GM12878 (cell line): Measurements from ENCODE around the gene TPST1. TPM values are rescaled to one million over a fixed set of nuclear protein-coding genes. Genes with fewer than 3 reads are reported as not detected.

Experiments used
- ASH2L ChIP-seq: fragments of 300-600, 200-600 bp; sonication (generic); IDR thresholded peaks from 2 replicates; pipeline ENCODE4 v1.6.1; 2017; ENCODE audit warnings: low read depth, mild to moderate bottlenecking, borderline replicate concordance
- BHLHE40 ChIP-seq, 2 experiments: fragments of 450-650 bp in 1 of 2; IDR thresholded peaks; 2 replicates each; pipeline ENCODE4 v1.6.1; 2011 to 2017; ENCODE audit warnings: low read depth in 2 of 2, borderline replicate concordance in 1 of 2, improper control_type of control experiment in 1 of 2, low read length in 1 of 2, mild to moderate bottlenecking in 1 of 2
- CBFB ChIP-seq: IDR thresholded peaks from 2 replicates; pipeline ENCODE4 v1.6.1; 2016; ENCODE audit warnings: antibody characterized with exemption, low read depth
- CHD4 ChIP-seq: fragments of 200-600 bp; sonication (generic); IDR thresholded peaks from 2 replicates; pipeline ENCODE4 v1.6.1; 2016; ENCODE audit warnings: mild to moderate bottlenecking
- CREM ChIP-seq: IDR thresholded peaks from 2 replicates; pipeline ENCODE4 v1.6.1; 2014; ENCODE audit warnings: antibody characterized with exemption, low read depth
- DPF2 ChIP-seq: fragments of 450-650 bp; IDR thresholded peaks from 2 replicates; pipeline ENCODE4 v1.6.1; 2017; ENCODE audit warnings: mild to moderate bottlenecking
- EGR1 ChIP-seq, 2 experiments: IDR thresholded peaks; 1 replicate in 1 of 2; 2 replicates in 1 of 2; pipeline ENCODE4 v1.6.1; 2011 to 2012; ENCODE audit warnings: low read depth in 2 of 2, low read length in 2 of 2, borderline replicate concordance in 1 of 2, mild to moderate bottlenecking in 1 of 2, moderate library complexity in 1 of 2
- GATAD2B ChIP-seq: fragments of 450-650 bp; conservative IDR thresholded peaks from 2 replicates; pipeline ENCODE4 v1.6.1; 2017; ENCODE audit warnings: low read depth, mild to moderate bottlenecking, moderate library complexity
- MXI1 ChIP-seq: fragments of 150-350 bp; IDR thresholded peaks from 2 replicates; pipeline ENCODE4 v1.6.1; 2011; ENCODE audit warnings: low read depth, mild to moderate bottlenecking, inconsistent platforms, low read length, improper control_type of control experiment
- NFYA ChIP-seq: IDR thresholded peaks from 2 replicates; pipeline ENCODE4 v1.6.1; 2011; ENCODE audit warnings: low read depth, mild to moderate bottlenecking, low read length, improper control_type of control experiment, borderline replicate concordance
- NFYB ChIP-seq: IDR thresholded peaks from 2 replicates; pipeline ENCODE4 v1.6.1; 2011; ENCODE audit warnings: low read depth, mild to moderate bottlenecking, low read length, improper control_type of control experiment, moderate library complexity; ENCODE audit not compliant: insufficient read depth
- NKRF ChIP-seq: fragments of 450-650 bp; conservative IDR thresholded peaks from 2 replicates; pipeline ENCODE4 v1.6.1; 2017; ENCODE audit warnings: mild to moderate bottlenecking, moderate library complexity
- PBX3 ChIP-seq: IDR thresholded peaks from 2 replicates; pipeline ENCODE4 v1.6.1; 2011; ENCODE audit warnings: mild to moderate bottlenecking, low read depth, low read length, moderate library complexity; ENCODE audit not compliant: insufficient replicate concordance
- POLR2A ChIP-seq: IDR thresholded peaks from 2 replicates; pipeline ENCODE4 v1.6.1; 2011; ENCODE audit warnings: low read depth, mild to moderate bottlenecking, low read length
- POU2F2 ChIP-seq: IDR thresholded peaks from 3 replicates; pipeline ENCODE4 v1.6.1; 2011; ENCODE audit warnings: low read depth, mild to moderate bottlenecking, low read length, borderline replicate concordance
- RAD21 ChIP-seq: IDR thresholded peaks from 2 replicates; pipeline ENCODE4 v1.6.1; 2011; ENCODE audit warnings: mild to moderate bottlenecking, low read depth, low read length, moderate library complexity; ENCODE audit not compliant: insufficient read depth
- RELB ChIP-seq: fragments of 450-650 bp; IDR thresholded peaks from 2 replicates; pipeline ENCODE4 v1.6.1; 2017; ENCODE audit warnings: low read depth, mild to moderate bottlenecking, moderate library complexity
- SMARCA5 ChIP-seq: fragments of 450-650 bp; IDR thresholded peaks from 2 replicates; pipeline ENCODE4 v1.6.1; 2017; ENCODE audit warnings: mild to moderate bottlenecking
- SRF ChIP-seq, 2 experiments: IDR thresholded peaks; 2 replicates each; pipeline ENCODE4 v1.6.1; 2011; ENCODE audit warnings: low read depth in 2 of 2, low read length in 2 of 2, mild to moderate bottlenecking in 1 of 2, moderate library complexity in 1 of 2
- TAF1 ChIP-seq: IDR thresholded peaks from 2 replicates; pipeline ENCODE4 v1.6.1; 2011; ENCODE audit warnings: mild to moderate bottlenecking, low read depth, low read length, borderline replicate concordance
- ZBTB33 ChIP-seq: fragments of 450-650 bp; IDR thresholded peaks from 2 replicates; pipeline ENCODE4 v1.6.1; 2017; ENCODE audit warnings: mild to moderate bottlenecking
- ZNF24 ChIP-seq: fragments of 450-650 bp; IDR thresholded peaks from 2 replicates; pipeline ENCODE4 v1.6.1; 2017; ENCODE audit warnings: antibody characterized with exemption, mild to moderate bottlenecking
- polyA plus RNA-seq, 11 experiments: library from polyadenylated mRNA; depleted of rRNA in 4 of 11; unstranded in 6 of 11; stranded (reverse) in 5 of 11; fragments of >200 nt; fragmentation: Nextera tagmentation in 4 of 11; fragmentation: Illumina TruSeq in 1 of 11; extraction: Ambion mirVana in 4 of 11; extraction: Trizol in 1 of 11; gene quantifications; 1 replicate in 1 of 11; 2 replicates in 10 of 11; pipeline versions ENCODE4 v1.2.1 to v1.2.3, GENCODE V29; 2011 to 2016; ENCODE audit warnings: inconsistent platforms in 2 of 11, missing spikeins in 2 of 11, low read depth in 1 of 11
- total RNA-seq, 4 experiments: library from RNA; depleted of rRNA in 3 of 4; stranded (reverse); fragments of >200 nt in 3 of 4; fragmentation: Illumina TruSeq in 1 of 4; extraction: Trizol in 1 of 4; gene quantifications; 2 replicates each; pipeline versions ENCODE4 v1.2.1 to v1.2.3, GENCODE V29; 2013 to 2021

Gene TPST1
- total and polyA plus RNA-seq, 10 of the 15 experiments (the other 5 are each of a cell fraction or from before 2014, with no cell fraction given), result 1.1 to 10.6 (median 7.5) TPM

GRCh38 chr7:66204822-66205740 is at the start of gene TPST1 (continued):
- 0 out of 2 replicates have a peak, but pooled peaks have one; percentile 13 for TF ChIP-seq RELB
- TF ChIP-seq POLR2A, result peak; percentile 97
- no peak for TF ChIP-seq PBX3
- TF ChIP-seq SMARCA5, result peak; percentile 83; the same call in 1 of the 2 replicates
- TF ChIP-seq RAD21, result peak; percentile 48; the same call in 1 of the 2 replicates
- 0 out of 4 replicates have a peak, but pooled peaks of 1 of the 2 experiments have one; percentile 33 for TF ChIP-seq SRF (IDR thresholded peaks at IDR 0.05; ENCODE audit: low read depth in 2 of 2, low read length in 2 of 2)
- TF ChIP-seq POU2F2, result peak; percentile 55; the same call in 1 of the 3 replicates
- no peak for TF ChIP-seq CHD4
- TF ChIP-seq NKRF, result peak; percentile 70
- TF ChIP-seq BHLHE40 (IDR thresholded peaks at IDR 0.05; ENCODE audit: borderline replicate concordance in 1 of 2, low read depth in 2 of 2, low read length in 1 of 2), result peak; percentile 58 to 86; a peak in 3 of 4 replicates
- no peak for TF ChIP-seq ZNF24
- peak; percentile 76 for TF ChIP-seq DPF2
- TF ChIP-seq MXI1, result peak; percentile 86
- peak; percentile 79; the same call in 1 of the 2 replicates for TF ChIP-seq TAF1
- TF ChIP-seq CBFB, result peak; percentile 72; the same call in 1 of the 2 replicates
- TF ChIP-seq ASH2L, result peak; percentile 70; the same call in 1 of the 2 replicates
- TF ChIP-seq NFYB, result peak; percentile 87
- TF ChIP-seq EGR1 (IDR thresholded peaks at IDR 0.05; ENCODE audit: borderline replicate concordance in 1 of 2, low read depth in 2 of 2, low read length in 2 of 2), result peak in 1 of 2 experiments; percentile 73; a peak in 1 of 3 replicates
- peak; percentile 37 for TF ChIP-seq NFYA
- TF ChIP-seq GATAD2B, result peak; percentile 82
- TF ChIP-seq ZBTB33, result 0 out of 2 replicates have a peak, but pooled peaks have one; percentile 15
- TF ChIP-seq CREM, result 0 out of 2 replicates have a peak, but pooled peaks have one; percentile 47
